Karpas-422 (cell line): Measurements from ENCODE around the gene TNK2. TPM values are rescaled to one million over a fixed set of nuclear protein-coding genes. Genes with fewer than 3 reads are reported as not detected.
A peak's percentile ranks its signal among the peaks of the same experiment; 100 is the strongest.

Experiments
- DNase-seq: peaks from one replicate; pipeline ENCODE4 v3.0.0-alpha.2; 2015
- H2AFZ ChIP-seq: fragments of 200-600 bp; sonication (generic); 2 replicates; pipeline ENCODE4 v1.6.1; 2014; ENCODE audit warnings: antibody characterized with exemption, low read length, mixed read lengths
- H3K27ac ChIP-seq: fragments of 200-600 bp; sonication (generic); 2 replicates; pipeline ENCODE4 v1.5.1; 2014; ENCODE audit warnings: mild to moderate bottlenecking, low read length, moderate library complexity
- H3K27me3 ChIP-seq: fragments of 200-600 bp; sonication (generic); 2 replicates; pipeline ENCODE4 v1.6.1; 2014; ENCODE audit warnings: low read length, mixed read lengths
- H3K36me3 ChIP-seq: fragments of 200-600 bp; sonication (generic); 2 replicates; pipeline ENCODE4 v1.6.1; 2014; ENCODE audit warnings: low read length, mixed read lengths; ENCODE audit not compliant: insufficient read depth
- H3K4me1 ChIP-seq: fragments of 200-600 bp; sonication (generic); 2 replicates; pipeline ENCODE4 v1.6.1; 2014; ENCODE audit warnings: mild to moderate bottlenecking, low read length, mixed read lengths
- H3K4me2 ChIP-seq: fragments of 200-600 bp; sonication (generic); 2 replicates; pipeline ENCODE4 v1.6.1; 2014; ENCODE audit warnings: low read length, low read depth, mild to moderate bottlenecking; ENCODE audit not compliant: poor library complexity, severe bottlenecking
- H3K4me3 ChIP-seq: fragments of 200-600 bp; sonication (generic); 2 replicates; pipeline ENCODE4 v1.5.1; 2014; ENCODE audit warnings: mild to moderate bottlenecking, antibody characterized with exemption, low read length, mixed read lengths
- H3K79me2 ChIP-seq: fragments of 200-600 bp; sonication (generic); 2 replicates; pipeline ENCODE4 v1.6.1; 2014; ENCODE audit warnings: mild to moderate bottlenecking, low read length, mixed read lengths
- H3K9ac ChIP-seq: fragments of 200-600 bp; sonication (generic); 2 replicates; pipeline ENCODE4 v1.6.0; 2014; ENCODE audit warnings: low read length
- H3K9me2 ChIP-seq: fragments of 200-600 bp; sonication (generic), shearing (Covaris generic); replicated peaks from 2 replicates; pipeline ENCODE4 v1.6.0; 2014; ENCODE audit warnings: mild to moderate bottlenecking, low read length, moderate library complexity; ENCODE audit not compliant: insufficient read depth
- H3K9me3 ChIP-seq: fragments of 300-700, 200-600 bp; sonication (generic); 2 replicates; pipeline ENCODE4 v1.6.1; 2014; ENCODE audit warnings: low read length, mixed read lengths
- H4K20me1 ChIP-seq: fragments of 200-600 bp; sonication (generic); 2 replicates; pipeline ENCODE4 v1.6.1; 2014; ENCODE audit warnings: mild to moderate bottlenecking, antibody characterized with exemption, low read length, low read depth; ENCODE audit not compliant: insufficient read depth
- total RNA-seq: library from RNA; depleted of rRNA; stranded (reverse); fragments of >200 nt; shearing (Covaris generic); gene quantifications from 2 replicates; pipeline ENCODE4 v1.2.3, GENCODE V29; 2014; ENCODE audit warnings: low replicate concordance

The TNK2 gene
- total RNA-seq, 1 experiment from 2014 or later, result 25.5 TPM

GRCh38 chr3:195899701-195900435 is 8.5 kb downstream of the TNK2 start:
- Histone ChIP-seq H3K4me1 (peaks cover 22% of the 10 kb centered on the region), H3K9ac (no peak overlapping the region), H3K27me3 (no peaks in the 10 kb centered on the region), H3K36me3 (no peaks in the 10 kb centered on the region), H3K9me2 (no peaks in the 10 kb centered on the region), H3K9me3 (no peaks in the 10 kb centered on the region), H3K27ac (no peak overlapping the region), H2AFZ (no peak overlapping the region), H3K4me2 (no peak overlapping the region), H3K4me3 (no peak overlapping the region), H4K20me1 (peaks cover 12% of the 10 kb centered on the region; the same call in 1 of the 2 replicates), H3K79me2 (no peaks in the 10 kb centered on the region)
- DNase-seq, result no peak

DNA sequence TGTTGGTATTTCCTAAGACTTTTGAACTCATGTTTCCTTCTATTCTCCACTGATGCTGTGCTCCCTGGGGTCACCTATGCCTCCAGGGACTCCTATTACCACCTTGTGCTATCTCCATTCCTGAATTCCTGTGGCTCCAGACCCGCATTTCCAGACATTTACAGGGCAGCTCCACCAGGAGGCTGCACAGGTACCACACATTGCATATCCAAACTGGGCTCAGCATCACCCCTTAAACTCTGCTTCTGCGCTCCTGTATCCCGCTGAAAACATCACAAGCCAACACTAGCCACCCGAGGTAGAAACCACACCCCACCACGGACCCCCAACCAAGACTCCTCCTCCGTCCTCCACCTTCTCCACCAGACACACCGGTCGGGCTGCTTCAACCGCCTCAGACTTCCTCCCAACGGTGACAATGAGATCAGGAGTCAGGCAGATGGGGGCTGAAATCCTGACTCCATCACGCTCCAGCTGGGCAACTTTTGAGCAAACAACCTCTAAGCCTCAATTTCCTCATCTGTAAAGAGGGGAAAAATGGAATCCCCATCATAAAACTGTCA is 10.4 kb downstream of the TNK2 start:
- Histone ChIP-seq H3K4me1 (peaks cover 31% of the 10 kb centered on the region), H3K4me3 (no peak overlapping the region), H3K9me2 (no peaks in the 10 kb centered on the region), H3K79me2 (peaks cover 16% of the 10 kb centered on the region), H2AFZ (no peak overlapping the region), H3K27me3 (no peaks in the 10 kb centered on the region), H3K27ac (no peak overlapping the region), H3K9me3 (no peaks in the 10 kb centered on the region), H3K9ac (no peak overlapping the region), H3K4me2 (no peak overlapping the region), H3K36me3 (no peaks in the 10 kb centered on the region), H4K20me1 (peaks cover 12% of the 10 kb centered on the region; the same call in 1 of the 2 replicates)
- DNase-seq, result no peak

GRCh38 chr3:195897081-195897852 is 11.1 kb downstream of the TNK2 start:
- Histone ChIP-seq H3K79me2 (peaks cover 18% of the 10 kb centered on the region), H3K9ac (no peak overlapping the region), H3K4me2 (peak overlapping the region; percentile 99), H2AFZ (no peak overlapping the region), H3K27ac (no peak overlapping the region), H4K20me1 (peaks cover 12% of the 10 kb centered on the region; the same call in 1 of the 2 replicates), H3K9me2 (no peaks in the 10 kb centered on the region), H3K27me3 (no peaks in the 10 kb centered on the region), H3K9me3 (no peaks in the 10 kb centered on the region), H3K4me1 (peaks cover 31% of the 10 kb centered on the region), H3K36me3 (no peaks in the 10 kb centered on the region), H3K4me3 (no peak overlapping the region)
- no peak for DNase-seq

DNA sequence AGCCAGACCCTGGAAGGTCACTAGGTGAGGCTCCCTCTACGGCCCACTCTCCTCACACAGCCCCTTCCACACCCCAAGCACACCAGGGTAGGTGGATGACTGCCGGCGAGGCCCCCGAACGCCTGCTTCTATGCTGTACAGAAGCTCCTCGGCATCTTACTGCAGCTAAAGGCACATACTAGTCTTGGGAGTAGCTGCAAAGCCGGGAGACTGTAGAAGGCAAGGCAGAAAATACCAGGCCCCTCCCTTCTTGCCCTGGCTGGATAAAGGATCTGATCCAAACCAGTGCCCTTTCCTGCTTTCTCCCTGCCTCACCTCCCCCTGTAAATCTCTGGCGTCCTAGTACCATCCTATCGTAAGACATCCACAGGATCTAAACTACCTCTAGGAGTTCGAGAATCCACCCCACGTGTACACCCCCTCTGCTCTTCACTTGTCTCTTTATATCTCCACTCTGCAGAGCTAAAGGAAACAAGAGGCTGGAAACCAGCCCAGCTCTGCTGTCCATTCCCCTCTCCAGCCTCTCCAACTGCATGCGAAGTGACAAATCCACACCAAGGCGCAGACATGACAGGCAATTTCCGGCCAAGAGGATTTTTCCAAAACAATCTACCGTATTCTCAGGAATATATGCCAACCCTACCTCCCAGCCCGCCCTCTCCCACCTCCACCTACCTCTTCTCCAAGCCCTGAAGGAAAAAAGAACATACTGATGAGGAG is 11.8 kb downstream of the TNK2 start:
- peaks cover 8% of the 10 kb centered on the region; the same call in 1 of the 2 replicates for H4K20me1 ChIP-seq
- H3K9ac ChIP-seq, result peak overlapping the region; percentile 100
- H3K9me2 ChIP-seq, result no peaks in the 10 kb centered on the region
- peak overlapping the region; percentile 10; the same call in 1 of the 2 replicates for H3K27ac ChIP-seq
- peak overlapping the region; percentile 99 for H3K4me2 ChIP-seq
- H3K4me3 ChIP-seq, result peak overlapping the region; percentile 92
- DNase-seq, result no peak
- no peak overlapping the region for H2AFZ ChIP-seq
- no peaks in the 10 kb centered on the region for H3K9me3 ChIP-seq
- H3K27me3 ChIP-seq, result no peaks in the 10 kb centered on the region
- peaks cover 31% of the 10 kb centered on the region for H3K4me1 ChIP-seq
- H3K36me3 ChIP-seq, result no peaks in the 10 kb centered on the region
- peaks cover 18% of the 10 kb centered on the region for H3K79me2 ChIP-seq

DNA sequence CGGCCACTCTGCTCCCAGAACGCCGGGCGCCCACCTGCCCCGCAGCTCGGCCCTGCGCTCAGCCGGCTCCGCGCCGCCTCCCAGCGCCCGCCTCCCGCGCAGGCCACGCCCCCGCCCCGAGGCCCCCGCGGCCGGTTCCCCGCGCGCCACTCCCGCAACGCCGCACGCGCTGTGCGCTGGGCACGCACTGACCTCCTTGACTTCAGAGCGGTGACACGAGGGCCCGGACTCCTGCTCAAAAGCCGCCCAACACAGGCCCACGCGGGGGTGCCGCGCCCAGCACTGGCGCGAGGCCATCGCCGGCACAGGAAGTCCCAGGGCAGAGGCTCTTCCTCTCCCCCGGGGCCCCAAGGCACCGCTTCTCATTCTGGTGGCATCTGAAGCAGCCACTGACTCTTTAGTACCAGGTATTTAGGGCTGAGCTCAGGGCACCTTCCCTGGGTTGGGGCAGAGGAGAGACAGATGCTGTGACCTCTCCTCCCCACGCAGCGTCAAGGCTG is 12.4 kb downstream of the TNK2 start:
- Histone ChIP-seq H2AFZ (peak overlapping the region; percentile 68; the same call in 1 of the 2 replicates), H3K4me2 (peak overlapping the region; percentile 99), H3K9me3 (no peaks in the 10 kb centered on the region), H3K27me3 (no peaks in the 10 kb centered on the region), H4K20me1 (peaks cover 2% of the 10 kb centered on the region; the same call in 1 of the 2 replicates), H3K4me3 (peak overlapping the region; percentile 92), H3K27ac (peak overlapping the region; percentile 66), H3K4me1 (peaks cover 31% of the 10 kb centered on the region), H3K9ac (peak overlapping the region; percentile 100), H3K36me3 (no peaks in the 10 kb centered on the region), H3K79me2 (peaks cover 18% of the 10 kb centered on the region), H3K9me2 (no peaks in the 10 kb centered on the region)
- DNase-seq, result peak; percentile 93

DNA sequence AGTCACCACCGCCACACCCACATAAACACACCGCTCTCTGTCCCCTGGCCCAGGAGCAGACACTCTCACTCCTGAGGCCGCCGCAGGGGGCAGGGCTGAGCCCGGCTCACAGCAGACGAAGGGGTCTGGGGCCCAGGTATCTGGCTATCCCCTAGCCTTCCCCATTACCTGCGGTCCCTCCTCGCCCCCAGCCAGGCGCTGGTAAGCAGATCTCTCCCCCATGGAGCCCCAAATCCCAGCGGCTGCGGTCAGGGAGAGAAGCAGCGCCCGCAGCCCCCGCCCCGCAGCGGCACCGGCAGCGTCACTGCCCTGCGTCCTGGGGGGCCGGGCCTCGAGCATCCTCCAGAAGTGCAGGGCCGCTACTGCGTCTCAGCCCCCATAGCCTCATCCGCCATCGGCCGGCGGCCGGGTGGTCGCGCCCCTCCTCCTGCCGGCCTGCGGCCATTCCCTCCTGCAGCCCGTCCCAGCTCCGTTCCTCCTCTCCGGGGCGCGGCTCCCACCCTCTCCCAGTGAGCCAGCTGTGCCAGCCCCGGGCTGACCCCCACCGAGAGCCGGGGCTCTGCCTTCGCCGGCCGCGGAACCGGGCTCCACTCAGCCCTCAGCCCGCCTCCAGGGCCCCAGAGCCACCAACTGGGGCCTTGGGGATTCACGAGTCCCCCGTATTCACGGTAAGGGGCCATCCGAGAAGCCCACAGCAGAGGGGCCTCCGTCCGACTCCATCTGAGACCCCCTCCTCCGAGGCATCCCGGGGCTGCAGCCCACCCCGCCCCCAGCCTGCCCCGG is 13.1 kb downstream of the TNK2 start:
- peak overlapping the region; percentile 66 for H3K27ac ChIP-seq
- H3K4me2 ChIP-seq, result peak overlapping the region; percentile 99
- H3K9ac ChIP-seq, result peak overlapping the region; percentile 100
- peak overlapping the region; percentile 92 for H3K4me3 ChIP-seq
- no peaks in the 10 kb centered on the region for H3K36me3 ChIP-seq
- peaks cover 31% of the 10 kb centered on the region for H3K4me1 ChIP-seq
- H3K9me3 ChIP-seq, result no peaks in the 10 kb centered on the region
- H3K79me2 ChIP-seq, result peaks cover 18% of the 10 kb centered on the region
- no peaks in the 10 kb centered on the region; the same call in 1 of the 2 replicates for H4K20me1 ChIP-seq
- H3K27me3 ChIP-seq, result no peaks in the 10 kb centered on the region
- no peaks in the 10 kb centered on the region for H3K9me2 ChIP-seq
- H2AFZ ChIP-seq, result peak overlapping the region; percentile 41
- peak; percentile 91 for DNase-seq

DNA sequence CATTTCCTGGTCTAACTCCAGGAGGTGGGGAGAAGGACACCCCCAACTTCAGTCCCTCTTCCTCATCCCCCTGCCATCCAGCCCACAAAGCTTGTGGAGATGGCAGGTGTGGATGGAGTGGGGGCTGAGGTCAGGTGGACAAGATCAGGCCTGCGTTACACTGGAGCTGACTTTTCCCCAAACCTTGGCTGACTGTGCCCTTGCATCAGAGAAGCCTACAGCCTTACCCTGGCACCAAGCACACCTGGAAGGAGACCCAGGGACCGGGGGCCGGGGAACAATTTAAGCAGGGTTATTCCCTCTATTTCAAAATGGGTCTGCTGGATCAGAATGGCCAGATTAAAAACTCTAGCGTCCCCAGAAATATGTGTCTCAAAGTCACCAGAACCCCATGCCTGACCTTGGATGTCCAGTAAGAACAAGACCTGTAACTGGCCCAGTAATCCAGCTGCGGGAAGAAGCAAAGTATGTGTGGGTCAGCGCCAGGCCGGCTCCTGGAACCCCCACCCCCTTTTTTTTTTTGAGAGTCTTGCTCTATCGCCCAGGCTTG is 14.4 kb downstream of the TNK2 start:
- Histone ChIP-seq H3K4me2 (peak overlapping the region; percentile 99), H3K4me1 (peaks cover 31% of the 10 kb centered on the region), H3K9me3 (no peaks in the 10 kb centered on the region), H2AFZ (no peak overlapping the region), H3K4me3 (peak overlapping the region; percentile 92; the same call in 1 of the 2 replicates), H4K20me1 (peaks cover 4% of the 10 kb centered on the region; the same call in 1 of the 2 replicates), H3K36me3 (no peaks in the 10 kb centered on the region), H3K9me2 (no peaks in the 10 kb centered on the region), H3K9ac (peak overlapping the region; percentile 100), H3K27me3 (no peaks in the 10 kb centered on the region), H3K79me2 (peaks cover 25% of the 10 kb centered on the region), H3K27ac (no peak overlapping the region)
- no peak for DNase-seq
